HepG2 (cell line): ENCODE results near the gene TNFRSF13B. TPM values are rescaled to one million over a fixed set of nuclear protein-coding genes. Genes with fewer than 3 reads are reported as not detected.

Experiments
- ATAC-seq: fragments of 200-7000 bp; cut with Tn5 transposase; 3 replicates; pipeline ENCODE4 v1.9.1; 2020; ENCODE audit warnings: mild to moderate bottlenecking, moderate library complexity
- BruUV-seq: library from RNA; stranded (reverse); fragments of 400-500 nt; replicated peaks from 2 replicates; lab custom pipeline; 2021; lab: Mats Ljungman, UMichigan
- CTCF ChIA-PET: fragments of 300-600 bp; formaldehyde crosslinking; extraction: SDS; loops from one replicate; lab custom pipeline; 2021; ENCODE audit warnings: low total read pairs, inconsistent platforms, low intra/inter-chr PET ratio; lab: Yijun Ruan, JAX
- POLR2A ChIA-PET: fragments of 350-600 bp; sonication (Branson Sonifier 250); formaldehyde crosslinking; loops from one replicate; lab custom pipeline; 2020; ENCODE audit warnings: antibody characterized with exemption, inconsistent platforms; lab: Yijun Ruan, JAX
- DNase-seq: peaks from one replicate; pipeline ENCODE4 v3.0.0-alpha.2; 2015; ENCODE audit warnings: low spot score
- FAIRE-seq: peaks from 3 replicates; lab custom pipeline; 2011; peaks lifted over from hg19 to GRCh38; lab: Jason Lieb, UNC
- H2AFZ ChIP-seq: one replicate; pipeline ENCODE4 v1.6.1; 2011; ENCODE audit warnings: low read length, inconsistent platforms
- H3K27ac ChIP-seq: fragments of 300-600 bp; 3 replicates; pipeline ENCODE4 v1.8.0; 2011; ENCODE audit warnings: mixed run types, mild to moderate bottlenecking, mixed read lengths, low read length, inconsistent platforms; ENCODE audit not compliant: insufficient read depth; ENCODE audit errors: extremely low read length
- H3K27me3 ChIP-seq, 2 experiments: fragments of 200-600 bp in 1 of 2; 2 replicates in 1 of 2; 3 replicates in 1 of 2; pipeline versions ENCODE4 v1.6.0 to v1.8.0; 2011; ENCODE audit warnings: low read length in 2 of 2, mild to moderate bottlenecking in 2 of 2, moderate library complexity in 2 of 2, inconsistent platforms in 1 of 2; ENCODE audit not compliant: insufficient read depth in 2 of 2, control insufficient read depth in 1 of 2
- H3K36me3 ChIP-seq, 2 experiments: fragments of 200-600 bp in 1 of 2; replicated peaks in 1 of 2; 2 replicates in 1 of 2; 3 replicates in 1 of 2; pipeline versions ENCODE4 v1.5.1 to v1.8.0; 2011; ENCODE audit warnings: low read length in 2 of 2, inconsistent platforms in 1 of 2; ENCODE audit not compliant: insufficient read depth in 2 of 2, control insufficient read depth in 1 of 2
- H3K4me1 ChIP-seq: 2 replicates; pipeline ENCODE4 v1.5.1; 2012; ENCODE audit warnings: low read length, inconsistent platforms; ENCODE audit not compliant: insufficient read depth
- H3K4me2 ChIP-seq: 2 replicates; pipeline ENCODE4 v1.6.0; 2011; ENCODE audit warnings: low read depth, low read length, inconsistent platforms
- H3K4me3 ChIP-seq, 3 experiments: fragments of 200-600 bp in 1 of 3; sonication (generic), shearing (Covaris generic) in 1 of 3; replicated peaks in 1 of 3; 2 replicates each; pipeline ENCODE4 v1.5.1; 2011 to 2016; ENCODE audit warnings: low read length in 3 of 3, inconsistent platforms in 2 of 3, low read depth in 2 of 3, mild to moderate bottlenecking in 2 of 3, control low read depth in 1 of 3, mixed read lengths in 1 of 3; ENCODE audit not compliant: insufficient read depth in 1 of 3
- H3K79me2 ChIP-seq: one replicate; pipeline ENCODE4 v1.6.1; 2011; ENCODE audit warnings: low read length, inconsistent platforms; ENCODE audit not compliant: insufficient read depth
- H3K9ac ChIP-seq: 2 replicates; pipeline ENCODE4 v1.6.0; 2011; ENCODE audit warnings: mild to moderate bottlenecking, low read depth, low read length, inconsistent platforms; ENCODE audit not compliant: insufficient read depth
- H3K9me3 ChIP-seq: 2 replicates; pipeline ENCODE4 v1.5.1; 2012; ENCODE audit warnings: mild to moderate bottlenecking, low read length
- H4K20me1 ChIP-seq: 2 replicates; pipeline ENCODE4 v1.6.0; 2011; ENCODE audit warnings: inconsistent platforms, mild to moderate bottlenecking, low read length, moderate library complexity; ENCODE audit not compliant: insufficient read depth
- MEIS2 ChIP-seq: sonication (generic); formaldehyde crosslinking; IDR thresholded peaks from 2 replicates; pipeline ENCODE4 v1.9.0; 2021; ENCODE audit warnings: mild to moderate bottlenecking, missing genetic modification reagents
- POLR2AphosphoS5 ChIP-seq: IDR thresholded peaks from 2 replicates; pipeline ENCODE4 v1.6.1; 2012; ENCODE audit warnings: low read depth, low read length
- ZFP1 ChIP-seq: IDR thresholded peaks from 2 replicates; pipeline ENCODE4 v1.6.1; 2016
- ZFY ChIP-seq: sonication (generic); formaldehyde crosslinking; IDR thresholded peaks from 2 replicates; pipeline ENCODE4 v1.4.0; 2020; ENCODE audit warnings: missing genetic modification reagents
- ZNF333 ChIP-seq: sonication (generic); formaldehyde crosslinking; IDR thresholded peaks from 2 replicates; pipeline ENCODE4 v1.4.0; 2020; ENCODE audit warnings: mild to moderate bottlenecking, missing genetic modification reagents, borderline replicate concordance
- WGBS: methylation state at CpG from one replicate; pipeline ENCODE4 v1.1.6; 2017; ENCODE audit warnings: low lambda C conversion rate; 5-methylcytosine and 5-hydroxymethylcytosine counted together
- in situ Hi-C: cut with HindIII; loops from 2 replicates; pipeline ENCODE4 v1.10.0; 2017; ENCODE audit warnings: low pct_unique_long_range_greater_than_20kb; ENCODE audit not compliant: extremely low pct_ligation_motif_present
- intact Hi-C: fragments of 100-400 bp; cut with micrococcal nuclease; formaldehyde crosslinking; loops from one replicate; pipeline ENCODE4 v1.10.0; 2022; ENCODE audit not compliant: unreplicated experiment
- polyA plus RNA-seq, 8 experiments: library from polyadenylated mRNA; depleted of rRNA in 3 of 8; stranded (reverse) in 7 of 8; unstranded in 1 of 8; fragments of >200 nt; fragmentation: Illumina TruSeq in 4 of 8; extraction: Trizol in 4 of 8; gene quantifications; 2 replicates each; pipeline versions ENCODE4 v1.2.1 to v1.2.3, GENCODE V29; 2011 to 2016; ENCODE audit warnings: low read depth in 4 of 8, missing spikeins in 1 of 8, mixed read lengths in 1 of 8; ENCODE audit not compliant: insufficient read depth in 1 of 8
- total RNA-seq, 5 experiments: library from RNA; depleted of rRNA; stranded (reverse); fragments of >200 nt; fragmentation: Illumina TruSeq; extraction: Trizol; gene quantifications; 2 replicates each; pipeline ENCODE4 v1.2.3, GENCODE V29; 2016; ENCODE audit warnings: low read depth in 1 of 5
- TF ChIP-seq, protein P1 (sequence below): sonication (generic); formaldehyde crosslinking; IDR thresholded peaks from 2 replicates; pipeline ENCODE4 v1.8.0; 2022; ENCODE audit warnings: mild to moderate bottlenecking, missing genetic modification reagents; ENCODE audit not compliant: insufficient replicate concordance
- TF ChIP-seq, protein P2 (sequence below): sonication (generic); formaldehyde crosslinking; IDR thresholded peaks from 2 replicates; pipeline ENCODE4 v1.4.0; 2020; ENCODE audit warnings: low read depth, mild to moderate bottlenecking, missing genetic modification reagents

Gene TNFRSF13B
- total and polyA plus RNA-seq, 2 of the 13 experiments (the other 11 are each of a cell fraction or from before 2014, with no cell fraction given): not detected

DNA sequence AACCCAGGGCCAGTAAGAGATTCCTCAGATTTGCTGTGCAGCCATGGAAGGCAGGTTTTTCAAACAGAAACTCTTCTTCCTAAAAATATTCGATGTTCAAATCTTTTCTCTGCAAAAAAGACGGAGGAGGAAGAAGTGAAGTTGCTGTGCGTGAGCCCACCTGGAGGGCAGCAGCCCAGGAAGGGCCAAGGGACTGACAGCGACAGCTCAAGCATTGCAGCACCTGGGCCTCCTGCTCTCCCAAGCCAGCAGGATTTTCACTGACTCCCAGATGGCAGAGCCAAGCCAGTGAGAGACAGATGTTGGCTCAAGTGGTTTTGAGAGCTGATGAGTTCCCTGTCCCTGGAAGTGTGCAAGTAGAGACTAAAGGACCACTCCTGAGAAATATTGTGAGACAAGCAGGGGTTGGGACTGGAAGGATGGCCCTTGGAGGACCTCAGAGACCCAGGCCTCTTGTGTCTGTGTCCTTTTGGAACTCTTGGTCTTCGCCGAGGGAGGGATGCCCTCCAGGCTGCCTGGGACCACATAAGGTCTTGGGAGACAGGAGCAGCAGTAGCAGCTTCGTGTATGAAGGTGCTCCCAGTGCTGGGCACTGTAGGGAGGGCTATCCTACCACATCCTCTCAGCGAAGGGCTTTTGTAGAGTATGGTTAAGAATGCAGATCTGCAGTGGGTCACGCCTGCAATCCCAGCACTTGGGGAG, 29.3 kb upstream of the TNFRSF13B start:
- Histone ChIP-seq H3K4me3 (peak overlapping the region in 1 of 3 experiments; percentile 55; a peak in 1 of 6 replicates), H3K4me1 (peaks cover 19% of the 10 kb centered on the region), H3K9ac (peak overlapping the region; percentile 30; the same call in 1 of the 2 replicates), H4K20me1 (no peaks in the 10 kb centered on the region), H3K36me3 (no peaks in the 10 kb centered on the region), H3K27ac (no peak overlapping the region), H3K79me2 (no peaks in the 10 kb centered on the region), H2AFZ (peak overlapping the region; percentile 20), H3K9me3 (no peaks in the 10 kb centered on the region), H3K4me2 (peak overlapping the region; percentile 69), H3K27me3 (peaks cover 0 to 22% of the 10 kb centered on the region in 2 experiments; a peak in 4 of 5 replicates)
- DNase-seq (no peak), ATAC-seq (peak; percentile 7; the same call in 1 of the 3 replicates), FAIRE-seq (no peak)
- BruUV-seq: no TSS peak
- POLR2A ChIA-PET: no interaction called here
- intact Hi-C loops (loop anchor here (5.0 kb wide), 2 partner anchors 41 to 311 kb away; partner anchors contain the start of gene MPRIP), in situ Hi-C loops (loop anchor here (5.0 to 10.0 kb wide), 2 partner anchors 141 to 314 kb away; no protein-coding TSS in a partner anchor)
- CTCF ChIA-PET: interaction anchor here (0.7 to 1.5 kb wide), 4 partner anchors 31 to 312 kb away, joined by 3 to 27 read pairs (median 4); no protein-coding TSS in a partner anchor
- TF ChIP-seq, protein P1, sequence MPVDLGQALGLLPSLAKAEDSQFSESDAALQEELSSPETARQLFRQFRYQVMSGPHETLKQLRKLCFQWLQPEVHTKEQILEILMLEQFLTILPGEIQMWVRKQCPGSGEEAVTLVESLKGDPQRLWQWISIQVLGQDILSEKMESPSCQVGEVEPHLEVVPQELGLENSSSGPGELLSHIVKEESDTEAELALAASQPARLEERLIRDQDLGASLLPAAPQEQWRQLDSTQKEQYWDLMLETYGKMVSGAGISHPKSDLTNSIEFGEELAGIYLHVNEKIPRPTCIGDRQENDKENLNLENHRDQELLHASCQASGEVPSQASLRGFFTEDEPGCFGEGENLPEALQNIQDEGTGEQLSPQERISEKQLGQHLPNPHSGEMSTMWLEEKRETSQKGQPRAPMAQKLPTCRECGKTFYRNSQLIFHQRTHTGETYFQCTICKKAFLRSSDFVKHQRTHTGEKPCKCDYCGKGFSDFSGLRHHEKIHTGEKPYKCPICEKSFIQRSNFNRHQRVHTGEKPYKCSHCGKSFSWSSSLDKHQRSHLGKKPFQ (CRISPR knock-in tag): no peak
- TF ChIP-seq ZFY (CRISPR knock-in tag): peak; percentile 1; the same call in 1 of the 2 replicates
- 47% methylated on average over 6 of the region's 9 CpGs for WGBS

DNA sequence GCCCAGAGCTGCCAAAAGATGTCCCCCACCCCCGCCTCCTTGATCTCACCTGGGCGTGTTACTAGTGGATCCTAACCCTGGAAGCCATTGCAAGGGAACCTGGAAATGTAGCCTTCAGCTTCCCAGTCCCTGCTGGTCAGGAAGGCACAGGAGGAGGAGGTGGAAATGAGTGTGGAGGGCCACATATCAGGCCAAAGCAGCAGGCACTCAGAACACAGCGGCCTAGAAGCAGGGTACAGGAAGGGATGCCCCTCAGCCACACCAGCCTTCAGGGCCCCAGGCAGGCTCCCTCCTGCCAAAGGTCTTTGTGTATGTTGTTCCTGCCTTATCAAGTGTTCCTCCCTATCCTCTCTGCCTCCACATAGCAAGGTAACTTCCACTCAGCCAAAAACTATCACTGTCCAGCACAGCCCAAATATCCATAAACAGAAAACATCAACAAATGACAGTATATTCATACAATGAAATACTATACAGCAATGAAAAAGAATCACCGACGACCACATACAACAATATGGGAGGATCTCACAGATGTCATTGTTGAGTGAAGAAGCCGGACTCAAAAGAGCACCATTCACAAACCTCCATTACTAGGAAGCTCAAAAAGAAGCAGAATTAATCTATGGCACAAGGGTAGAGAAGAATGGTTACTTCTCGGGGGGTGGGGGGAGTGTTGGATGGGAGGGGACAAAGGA, 28.2 kb upstream of the TNFRSF13B start:
- no peak for ATAC-seq
- peaks cover 19% of the 10 kb centered on the region for H3K4me1 ChIP-seq
- intact Hi-C loops: loop anchor here (5.0 kb wide), 2 partner anchors 42 to 312 kb away; partner anchors contain the start of gene MPRIP
- TF ChIP-seq MEIS2 (CRISPR knock-in tag): no peak
- TF ChIP-seq, protein P2, sequence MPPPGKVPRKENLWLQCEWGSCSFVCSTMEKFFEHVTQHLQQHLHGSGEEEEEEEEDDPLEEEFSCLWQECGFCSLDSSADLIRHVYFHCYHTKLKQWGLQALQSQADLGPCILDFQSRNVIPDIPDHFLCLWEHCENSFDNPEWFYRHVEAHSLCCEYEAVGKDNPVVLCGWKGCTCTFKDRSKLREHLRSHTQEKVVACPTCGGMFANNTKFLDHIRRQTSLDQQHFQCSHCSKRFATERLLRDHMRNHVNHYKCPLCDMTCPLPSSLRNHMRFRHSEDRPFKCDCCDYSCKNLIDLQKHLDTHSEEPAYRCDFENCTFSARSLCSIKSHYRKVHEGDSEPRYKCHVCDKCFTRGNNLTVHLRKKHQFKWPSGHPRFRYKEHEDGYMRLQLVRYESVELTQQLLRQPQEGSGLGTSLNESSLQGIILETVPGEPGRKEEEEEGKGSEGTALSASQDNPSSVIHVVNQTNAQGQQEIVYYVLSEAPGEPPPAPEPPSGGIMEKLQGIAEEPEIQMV (CRISPR knock-in tag): no peak
- TF ChIP-seq ZNF333: no peak
- TF ChIP-seq POLR2AphosphoS5: no peak
- no peak for TF ChIP-seq ZFP1 (CRISPR knock-in tag)
- TF ChIP-seq, all 625 proteins: peak for 0
- no peak overlapping the region for H3K4me3 ChIP-seq
- in situ Hi-C loops: loop anchor here (5.0 to 10.0 kb wide), 2 partner anchors 142 to 315 kb away; no protein-coding TSS in a partner anchor
- H2AFZ ChIP-seq: no peak overlapping the region
- no peak overlapping the region for H3K27ac ChIP-seq
- POLR2A ChIA-PET: no interaction called here
- CTCF ChIA-PET: no interaction called here
- no peaks in the 10 kb centered on the region for H4K20me1 ChIP-seq
- no peaks in the 10 kb centered on the region for H3K9me3 ChIP-seq
- H3K27me3 ChIP-seq: peaks cover 0 to 22% of the 10 kb centered on the region in 2 experiments; a peak in 4 of 5 replicates
- 24% methylated on average over 7 of the region's 7 CpGs for WGBS
- H3K79me2 ChIP-seq: no peaks in the 10 kb centered on the region
- BruUV-seq: no TSS peak
- H3K9ac ChIP-seq: no peak overlapping the region
- DNase-seq (no peak), FAIRE-seq (no peak)
- no peaks in the 10 kb centered on the region for H3K36me3 ChIP-seq
- no peak overlapping the region for H3K4me2 ChIP-seq
